ENCODE data around the gene FGF5.

Gene FGF5

GRCh38 chr4:80265571-80266252 is 752 bp upstream of the FGF5 start:
- 0 out of 2 replicates have a peak overlapping the region, but pooled peaks have one; percentile 6 for H3K27ac ChIP-seq
- POLR2A ChIA-PET (ENCODE audit: low non-redundant PET) = interaction anchor here (0.5 kb wide), 1 partner anchor 28 kb away, joined by 3 read pairs; no protein-coding TSS in a partner anchor
- CTCF ChIA-PET = interaction anchor here (0.8 to 1.7 kb wide), 4 partner anchors 22 to 1292 kb away, joined by 3 to 6 read pairs (median 4); no protein-coding TSS in a partner anchor
- TF ChIP-seq CTCF (conservative IDR thresholded peaks at IDR 0.05; ENCODE audit: low read depth) = no peak
- peak; percentile 34 for DNase-seq (ENCODE audit: low spot score)

DNA sequence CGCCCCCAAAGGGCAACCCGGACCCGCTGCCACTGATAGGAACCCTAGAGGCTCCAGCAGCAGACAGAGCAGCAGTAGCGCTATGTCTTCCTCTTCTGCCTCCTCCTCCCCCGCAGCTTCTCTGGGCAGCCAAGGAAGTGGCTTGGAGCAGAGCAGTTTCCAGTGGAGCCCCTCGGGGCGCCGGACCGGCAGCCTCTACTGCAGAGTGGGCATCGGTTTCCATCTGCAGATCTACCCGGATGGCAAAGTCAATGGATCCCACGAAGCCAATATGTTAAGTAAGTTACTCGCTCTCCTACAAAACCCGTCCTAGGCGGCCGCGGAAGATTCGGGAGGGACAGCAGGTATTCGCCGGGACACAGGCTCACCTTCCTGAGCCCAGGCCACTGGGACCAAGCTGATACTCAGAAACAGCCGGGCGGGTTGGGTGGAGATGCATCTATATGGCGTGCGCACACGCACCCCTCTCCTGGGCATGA is 477 bp downstream of the FGF5 start:
- H3K27ac ChIP-seq = no peak overlapping the region
- ChIA-PET POLR2A (ENCODE audit: low non-redundant PET) (no interaction called here), CTCF (interaction anchor here (0.5 to 1.7 kb wide), 4 partner anchors 21 to 458 kb away, joined by 3 to 6 read pairs (median 4); no protein-coding TSS in a partner anchor)
- TF ChIP-seq CTCF (conservative IDR thresholded peaks at IDR 0.05; ENCODE audit: low read depth) = no peak
- DNase-seq (ENCODE audit: low spot score) = peak; percentile 31

GRCh38 chr4:80268081-80268823 is 1.8 kb downstream of the FGF5 start:
- no peak for DNase-seq (ENCODE audit: low spot score)
- TF ChIP-seq CTCF (conservative IDR thresholded peaks at IDR 0.05; ENCODE audit: low read depth) = no peak
- H3K27ac ChIP-seq = no peak overlapping the region
- ChIA-PET CTCF (no interaction called here), POLR2A (ENCODE audit: low non-redundant PET) (no interaction called here)

GRCh38 chr4:80268936-80269335 is 2.5 kb downstream of the FGF5 start:
- ChIA-PET CTCF (no interaction called here), POLR2A (ENCODE audit: low non-redundant PET) (no interaction called here)
- TF ChIP-seq CTCF (conservative IDR thresholded peaks at IDR 0.05; ENCODE audit: low read depth) = no peak
- DNase-seq (ENCODE audit: low spot score) = no peak
- H3K27ac ChIP-seq = no peak overlapping the region

DNA sequence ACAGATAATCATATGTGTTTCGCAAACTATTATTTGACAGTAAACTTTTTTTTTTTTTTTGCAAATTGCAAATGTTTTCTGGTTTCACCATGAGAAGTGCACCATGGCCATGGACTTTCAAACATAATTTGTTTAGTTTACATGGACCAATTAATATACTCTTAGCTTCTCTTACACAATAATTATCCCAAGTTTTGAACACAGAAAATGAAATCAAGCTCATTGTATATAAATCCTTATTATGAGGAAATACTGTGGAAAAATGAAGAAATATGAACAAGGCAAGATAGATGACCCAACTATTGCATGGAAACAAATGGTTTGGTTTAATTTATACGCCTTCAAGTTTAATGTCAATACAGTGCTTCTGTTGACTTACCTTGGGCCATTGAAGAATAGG is 3.9 kb downstream of the FGF5 start:
- CTCF ChIA-PET = interaction anchor here (0.6 kb wide), 2 partner anchors 22 to 1003 kb away, joined by 3 read pairs; no protein-coding TSS in a partner anchor
- TF ChIP-seq CTCF (conservative IDR thresholded peaks at IDR 0.05; ENCODE audit: low read depth) = no peak
- POLR2A ChIA-PET (ENCODE audit: low non-redundant PET) = no interaction called here
- H3K27ac ChIP-seq = no peak overlapping the region
- no peak for DNase-seq (ENCODE audit: low spot score)

DNA sequence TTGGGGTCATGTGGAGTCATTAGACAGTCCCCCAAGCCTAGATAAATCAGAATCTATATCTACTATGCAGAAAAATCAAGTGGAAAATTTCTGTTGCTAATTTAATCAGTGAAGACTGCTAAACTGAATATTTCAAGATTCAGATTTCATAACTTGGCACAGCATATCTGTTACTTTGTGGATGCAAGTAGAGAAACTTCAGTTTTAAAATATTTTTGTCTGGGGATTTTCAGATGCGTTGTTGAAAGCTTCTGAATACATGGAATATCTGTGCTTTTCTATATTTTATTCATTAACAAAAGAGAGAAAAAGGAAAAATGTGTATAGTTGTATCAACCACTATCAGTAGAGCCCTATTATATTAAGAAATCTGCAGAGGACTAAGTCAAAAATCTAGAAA is 4.4 kb downstream of the FGF5 start:
- DNase-seq (ENCODE audit: low spot score) = no peak
- no peak for TF ChIP-seq CTCF (conservative IDR thresholded peaks at IDR 0.05; ENCODE audit: low read depth)
- ChIA-PET CTCF (interaction anchor here (0.6 kb wide), 1 partner anchor 23 kb away, joined by 3 read pairs; no protein-coding TSS in a partner anchor), POLR2A (ENCODE audit: low non-redundant PET) (no interaction called here)
- H3K27ac ChIP-seq = no peak overlapping the region

Measured in RWPE1 (cell line).